NCI-H2227 (cell line): ENCODE results near the gene MAPK7.

Source experiments
- DNase-seq: peaks from one replicate; lab custom pipeline; 2025; ENCODE audit not compliant: unreplicated experiment; lab: John Stamatoyannopoulos, UW

Gene MAPK7

DNA sequence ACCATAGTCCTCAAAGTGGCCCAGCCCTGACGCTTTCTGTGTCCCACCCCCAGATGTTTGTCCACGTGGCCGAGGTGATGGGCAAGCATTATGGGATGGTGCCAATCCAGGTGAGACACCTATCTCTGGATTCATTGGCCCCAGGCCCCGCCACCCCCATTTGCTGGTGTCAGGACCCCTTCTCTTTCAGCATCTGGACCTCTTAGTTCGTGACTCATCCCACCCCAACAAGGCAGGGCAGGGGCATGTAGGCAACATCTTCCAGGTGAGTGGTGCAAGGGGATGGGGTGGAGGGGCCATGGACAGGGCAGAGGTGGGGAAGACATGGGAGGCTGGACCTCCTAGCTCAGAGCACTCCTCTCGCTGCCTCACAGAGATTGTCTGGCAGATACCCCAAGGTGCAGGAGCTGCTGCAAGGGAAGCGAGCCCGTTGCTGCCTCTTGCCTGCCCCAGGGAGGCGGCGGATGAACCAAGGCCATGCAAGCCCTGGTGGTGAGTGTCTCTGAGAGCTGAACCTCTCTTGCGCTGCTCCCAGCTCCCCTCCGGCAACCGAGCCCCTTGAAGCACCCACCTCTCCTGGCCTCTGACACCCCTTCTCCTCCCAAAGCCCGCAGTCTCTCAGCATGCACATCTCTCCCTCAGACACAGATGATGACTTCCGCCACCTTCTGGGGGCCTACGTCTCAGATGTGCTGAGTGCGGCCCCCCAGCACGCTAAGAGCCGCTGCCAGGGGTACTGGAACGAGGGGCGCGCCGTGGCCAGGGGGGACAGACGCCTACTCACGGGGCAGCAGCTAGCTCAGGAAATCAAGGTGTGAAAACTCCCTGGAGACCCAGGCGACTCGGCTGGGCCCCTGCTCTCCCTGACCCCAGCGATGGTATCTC is 36.3 kb downstream of the MAPK7 start:
- no peak for DNase-seq

DNA sequence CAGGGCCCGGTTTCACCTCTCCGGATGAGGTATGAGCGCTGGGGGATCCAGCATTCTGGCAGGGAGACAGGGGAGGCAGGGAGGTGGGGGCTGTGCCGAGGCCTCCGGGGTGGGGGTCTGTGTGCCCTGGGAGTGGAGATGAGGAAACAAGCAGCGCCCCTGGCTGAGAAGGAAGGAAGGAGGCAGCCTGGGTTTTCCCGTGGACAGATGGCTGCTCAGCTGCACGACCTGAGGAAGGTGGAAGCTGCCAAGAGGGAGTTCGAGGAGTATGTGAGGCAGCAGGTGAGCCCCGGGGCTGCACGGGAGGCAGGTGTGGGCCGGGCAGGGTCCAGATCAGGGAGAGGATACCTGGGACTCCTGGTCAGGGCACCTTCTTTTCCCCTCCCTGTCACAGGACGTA is 37.0 kb downstream of the MAPK7 start:
- no peak for DNase-seq

- DNase-seq: no peak
These were observed 37.8 kb downstream of the MAPK7 start for GRCh38 chr17:19415806-19416775.

DNA sequence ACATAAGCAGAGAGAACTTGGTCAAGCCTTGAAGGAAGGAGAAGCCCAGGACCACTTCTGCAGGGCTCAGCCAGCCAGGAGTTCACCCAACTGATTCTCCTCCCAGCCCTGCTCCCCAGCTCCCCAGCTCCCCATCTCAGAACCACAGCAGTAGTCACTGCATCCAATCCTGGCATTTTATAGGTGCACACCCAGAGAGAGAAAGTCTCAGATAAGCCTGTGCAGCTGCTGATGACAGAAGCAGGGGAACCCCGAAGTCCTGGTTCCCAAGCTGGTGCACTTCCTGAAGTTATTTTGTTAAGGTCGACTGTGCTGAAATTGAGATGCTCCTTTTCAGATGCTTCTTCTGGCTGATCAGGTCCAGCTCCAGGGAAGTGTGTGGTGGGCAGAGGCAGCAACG is 39.3 kb downstream of the MAPK7 start:
- DNase-seq: no peak

GRCh38 chr17:19418251-19418992 is 40.1 kb downstream of the MAPK7 start:
- DNase-seq: no peak

- no peak for DNase-seq
These were observed 42.9 kb downstream of the MAPK7 start for GRCh38 chr17:19421219-19421618.

DNA sequence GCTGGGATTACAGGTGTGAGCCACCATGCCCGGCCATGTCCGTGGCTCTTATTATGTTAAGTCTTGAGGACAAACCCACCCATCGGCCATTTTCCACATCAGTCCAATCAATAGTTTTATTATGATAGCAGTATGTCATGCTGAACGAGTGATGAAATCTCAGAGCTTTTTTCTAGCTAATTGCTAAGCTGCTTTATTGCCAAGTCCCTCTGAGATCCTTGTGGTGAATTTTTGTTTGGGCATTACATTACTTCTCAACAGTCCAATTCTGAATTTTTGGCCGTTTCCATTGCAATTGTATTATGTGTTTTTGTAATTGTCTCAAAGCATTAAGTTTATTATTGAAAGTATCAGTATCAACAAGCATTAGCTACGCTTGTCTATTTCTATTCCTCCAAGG is 43.6 kb downstream of the MAPK7 start:
- DNase-seq: no peak

DNA sequence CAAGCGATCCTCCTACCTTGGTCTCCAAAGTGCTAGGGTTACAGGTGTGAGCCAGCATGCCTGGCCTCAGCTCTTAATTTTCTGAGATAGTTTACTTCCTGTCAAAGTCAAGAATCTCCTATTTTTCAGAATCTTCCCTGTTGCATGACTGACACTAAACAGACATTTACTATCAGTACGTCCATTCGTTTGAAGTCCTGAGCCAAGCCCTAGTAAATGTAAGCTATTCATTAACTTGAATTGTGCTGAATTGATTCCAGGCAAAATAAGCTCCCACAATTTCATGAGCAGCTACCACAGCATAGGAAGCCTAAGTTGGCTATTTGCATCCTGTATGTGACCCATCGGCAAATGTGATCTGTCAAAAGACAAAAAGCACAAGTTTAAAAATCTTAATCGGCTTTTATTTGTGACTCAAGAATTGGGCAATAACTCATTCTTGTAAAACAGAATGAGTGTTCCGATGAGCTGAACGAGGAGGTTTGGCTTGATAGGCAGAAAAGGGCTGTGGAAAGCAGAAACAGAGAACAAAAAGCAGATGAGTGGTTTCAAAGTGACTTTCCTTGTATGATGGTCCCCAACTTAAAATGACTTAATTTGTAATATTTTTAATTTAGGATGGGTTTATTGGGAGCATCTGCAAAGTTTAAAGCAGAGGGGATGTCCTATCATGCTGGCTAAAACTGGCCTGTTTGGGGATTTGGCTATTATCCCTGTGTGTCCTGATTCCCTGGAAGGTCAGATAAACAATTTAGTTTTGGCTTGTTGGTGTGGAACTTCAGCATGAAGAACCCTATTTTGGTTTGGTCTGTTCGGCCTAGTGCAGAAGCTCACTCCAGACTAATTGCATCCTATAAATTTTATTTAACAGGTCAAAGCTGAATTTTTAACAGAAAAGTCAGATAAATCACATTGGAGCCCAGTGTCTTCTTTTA is 46.9 kb downstream of the MAPK7 start:
- DNase-seq: no peak

DNA sequence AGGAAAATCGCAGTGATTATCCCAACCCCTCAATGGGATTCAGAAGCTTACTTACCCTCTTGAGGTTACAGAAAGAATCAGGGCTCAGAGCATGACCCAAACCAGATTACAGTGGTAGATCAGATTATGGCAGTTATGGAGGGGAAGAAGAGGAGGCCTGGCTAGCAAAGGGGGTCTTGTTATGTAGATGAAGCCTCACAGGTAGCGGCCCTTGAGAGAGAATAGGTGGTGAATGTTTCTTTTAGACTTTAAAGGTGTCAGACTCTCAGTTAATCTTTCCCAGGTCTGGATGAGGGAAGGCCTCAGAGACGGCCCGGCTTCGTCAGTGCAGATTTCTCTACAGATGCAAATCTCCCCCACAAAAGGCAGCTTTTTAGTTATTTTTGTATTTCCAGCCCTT is 48.3 kb downstream of the MAPK7 start:
- DNase-seq: no peak

DNA sequence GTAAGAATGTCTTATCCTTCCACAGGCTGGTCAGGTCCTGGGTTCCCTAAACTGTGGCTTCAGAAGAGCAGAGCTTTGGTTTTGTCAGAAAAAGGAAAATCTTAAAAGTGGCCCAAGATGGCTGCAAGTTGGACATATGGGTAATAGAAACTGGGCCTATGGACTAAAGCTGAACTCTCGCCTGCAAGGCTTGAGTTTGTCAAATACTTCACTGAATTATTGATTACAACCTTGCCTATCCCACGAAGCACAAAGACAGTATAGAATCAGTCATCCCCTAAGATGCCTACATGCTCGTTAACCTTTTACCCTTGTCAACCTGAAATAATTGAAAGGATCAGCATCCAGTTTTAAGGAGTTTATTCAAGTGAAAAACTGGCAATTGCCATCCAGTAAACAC is 53.4 kb downstream of the MAPK7 start:
- no peak for DNase-seq
